C4-2B (cell line): ENCODE results near the gene MAGED4.

Source experiments
- ZFX ChIP-seq: fragments of 450-650 bp; IDR thresholded peaks from 2 replicates; pipeline ENCODE4 v1.6.1; 2017
- TF ChIP-seq, protein P1 (sequence below): fragments of 450-650 bp; conservative IDR thresholded peaks from 2 replicates; pipeline ENCODE4 v1.5.1; 2017; ENCODE audit warnings: mild to moderate bottlenecking

DNA sequence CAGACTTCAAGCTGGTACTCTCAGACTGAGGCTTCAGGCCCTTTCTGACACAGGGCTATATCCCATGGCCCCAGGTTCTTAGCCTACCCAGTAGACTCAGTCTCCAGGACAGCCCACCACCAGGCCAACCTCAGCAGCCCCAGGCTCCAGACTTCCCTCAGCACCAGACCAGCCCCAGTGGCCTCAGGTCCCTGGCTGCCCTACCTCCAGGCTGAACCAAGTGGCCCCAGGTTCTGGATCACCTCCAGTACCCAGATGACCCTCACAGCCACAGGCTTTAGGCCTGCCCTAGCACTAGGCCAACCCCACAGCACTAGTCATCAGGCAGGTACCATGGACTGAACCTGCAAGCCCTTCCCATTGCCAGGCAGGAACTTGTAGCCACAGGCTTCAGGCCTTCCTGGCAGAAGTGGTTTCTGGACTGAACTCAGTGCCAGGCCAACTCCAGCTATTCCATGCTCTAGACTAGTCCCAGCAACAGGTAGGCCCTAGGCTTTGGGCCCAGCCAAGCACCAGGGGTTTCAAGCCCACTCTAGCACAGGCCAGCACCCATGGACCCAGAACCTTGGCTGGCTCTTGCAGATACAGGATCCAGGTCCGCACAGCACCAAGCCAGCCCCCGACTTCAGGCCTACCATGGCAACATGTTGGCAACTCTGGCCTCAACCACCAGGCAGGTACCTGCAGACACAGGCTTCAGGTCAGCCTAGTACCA, 45.7 kb upstream of the MAGED4 start:
- TF ChIP-seq, protein P1, sequence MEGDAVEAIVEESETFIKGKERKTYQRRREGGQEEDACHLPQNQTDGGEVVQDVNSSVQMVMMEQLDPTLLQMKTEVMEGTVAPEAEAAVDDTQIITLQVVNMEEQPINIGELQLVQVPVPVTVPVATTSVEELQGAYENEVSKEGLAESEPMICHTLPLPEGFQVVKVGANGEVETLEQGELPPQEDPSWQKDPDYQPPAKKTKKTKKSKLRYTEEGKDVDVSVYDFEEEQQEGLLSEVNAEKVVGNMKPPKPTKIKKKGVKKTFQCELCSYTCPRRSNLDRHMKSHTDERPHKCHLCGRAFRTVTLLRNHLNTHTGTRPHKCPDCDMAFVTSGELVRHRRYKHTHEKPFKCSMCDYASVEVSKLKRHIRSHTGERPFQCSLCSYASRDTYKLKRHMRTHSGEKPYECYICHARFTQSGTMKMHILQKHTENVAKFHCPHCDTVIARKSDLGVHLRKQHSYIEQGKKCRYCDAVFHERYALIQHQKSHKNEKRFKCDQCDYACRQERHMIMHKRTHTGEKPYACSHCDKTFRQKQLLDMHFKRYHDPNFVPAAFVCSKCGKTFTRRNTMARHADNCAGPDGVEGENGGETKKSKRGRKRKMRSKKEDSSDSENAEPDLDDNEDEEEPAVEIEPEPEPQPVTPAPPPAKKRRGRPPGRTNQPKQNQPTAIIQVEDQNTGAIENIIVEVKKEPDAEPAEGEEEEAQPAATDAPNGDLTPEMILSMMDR = no peak
- no peak for TF ChIP-seq ZFX
